Activated effector memory CD4-positive, alpha-beta T cell treated with anti-CD3 and anti-CD28 coated beads, Interleukin-2, amount 50 U/mL, for 16 hours (primary cell): ENCODE data around the gene PPM1E.
"Not testable (repeated sequence)": the region's sequence is repeated elsewhere in the genome, so short reads cannot be mapped to it uniquely, and the experiment has no call there.

Source experiments
- DNase-seq: peaks from one replicate; pipeline ENCODE4 v3.0.0-alpha.2; 2020

The PPM1E gene

GRCh38 chr17:58755577-58756245, at the start of gene PPM1E:
TSS of gene PPM1E (plus strand) at chr17:58755854.
- peak; percentile 76 for DNase-seq

GRCh38 chr17:58706351-58707140, 49.1 kb upstream of the PPM1E start:
- no peak for DNase-seq

GRCh38 chr17:58710948-58711552, 44.6 kb upstream of the PPM1E start:
- no peak for DNase-seq

- no peak for DNase-seq
Measured at GRCh38 chr17:58722274-58722673, 33.4 kb upstream of the PPM1E start.

- DNase-seq, result no peak
Measured at GRCh38 chr17:58722696-58723095, 33.0 kb upstream of the PPM1E start.

- DNase-seq, result no peak
Measured at GRCh38 chr17:58728798-58729197, 26.9 kb upstream of the PPM1E start.

- DNase-seq, result no peak
Measured at GRCh38 chr17:58730937-58731336, 24.7 kb upstream of the PPM1E start.

- DNase-seq, result no peak
Measured at GRCh38 chr17:58734040-58734439, 21.6 kb upstream of the PPM1E start.

GRCh38 chr17:58734811-58735210, 20.8 kb upstream of the PPM1E start:
- no peak for DNase-seq

GRCh38 chr17:58741121-58741625, 14.5 kb upstream of the PPM1E start:
- DNase-seq, result no peak

- DNase-seq, result no peak
Measured at GRCh38 chr17:58747674-58748073, 8.0 kb upstream of the PPM1E start.

- DNase-seq, result not testable (repeated sequence)
Measured at GRCh38 chr17:58749627-58750026, 6.0 kb upstream of the PPM1E start.

- DNase-seq, result no peak
Measured at GRCh38 chr17:58753026-58753425, 2.6 kb upstream of the PPM1E start.

GRCh38 chr17:58755269-58755576, 431 bp upstream of the PPM1E start:
- no peak for DNase-seq

GRCh38 chr17:58756246-58757161, 850 bp downstream of the PPM1E start:
- no peak for DNase-seq

- DNase-seq, result no peak
Measured at GRCh38 chr17:58757162-58757613, 1.5 kb downstream of the PPM1E start.

- no peak for DNase-seq
Measured at GRCh38 chr17:58758890-58759289, 3.2 kb downstream of the PPM1E start.

GRCh38 chr17:58759522-58759921, 3.9 kb downstream of the PPM1E start:
- no peak for DNase-seq

- no peak for DNase-seq
Measured at GRCh38 chr17:58760248-58760647, 4.6 kb downstream of the PPM1E start.

GRCh38 chr17:58763263-58763662, 7.6 kb downstream of the PPM1E start:
- DNase-seq, result no peak

- DNase-seq, result no peak
Measured at GRCh38 chr17:58764373-58764772, 8.7 kb downstream of the PPM1E start.

- DNase-seq, result not testable (repeated sequence)
Measured at GRCh38 chr17:58778482-58778881, 22.8 kb downstream of the PPM1E start.

- no peak for DNase-seq
Measured at GRCh38 chr17:58779446-58779845, 23.8 kb downstream of the PPM1E start.
